NK-92 (cell line): ENCODE measurements around the gene ATXN1.

Experiments
- DNase-seq: peaks from one replicate; lab custom pipeline; 2025; ENCODE audit not compliant: unreplicated experiment; lab: John Stamatoyannopoulos, UW

ATXN1 gene

GRCh38 chr6:16512544-16513290, 248.5 kb downstream of the ATXN1 start:
- DNase-seq = no peak

- DNase-seq = no peak
Measured at GRCh38 chr6:16511723-16512489, 249.4 kb downstream of the ATXN1 start.

- DNase-seq = no peak
Measured at GRCh38 chr6:16511040-16511660, 250.1 kb downstream of the ATXN1 start.

- no peak for DNase-seq
Measured at GRCh38 chr6:16510245-16510644, 251.0 kb downstream of the ATXN1 start.

GRCh38 chr6:16508959-16509358, 252.3 kb downstream of the ATXN1 start:
- DNase-seq = no peak

- no peak for DNase-seq
Measured at GRCh38 chr6:16505711-16506357, 255.4 kb downstream of the ATXN1 start.

GRCh38 chr6:16504609-16505008, 256.7 kb downstream of the ATXN1 start:
- DNase-seq = no peak

- no peak for DNase-seq
Measured at GRCh38 chr6:16503970-16504415, 257.3 kb downstream of the ATXN1 start.

GRCh38 chr6:16503241-16503775, 258.0 kb downstream of the ATXN1 start:
- DNase-seq = no peak

- no peak for DNase-seq
Measured at GRCh38 chr6:16498957-16499356, 262.3 kb downstream of the ATXN1 start.

GRCh38 chr6:16498237-16498636, 263.0 kb downstream of the ATXN1 start:
- no peak for DNase-seq

- DNase-seq = no peak
Measured at GRCh38 chr6:16496991-16497801, 264.1 kb downstream of the ATXN1 start.

- no peak for DNase-seq
Measured at GRCh38 chr6:16496210-16496609, 265.1 kb downstream of the ATXN1 start.

- no peak for DNase-seq
Measured at GRCh38 chr6:16494793-16495192, 266.5 kb downstream of the ATXN1 start.

- no peak for DNase-seq
Measured at GRCh38 chr6:16493802-16494201, 267.5 kb downstream of the ATXN1 start.

GRCh38 chr6:16493112-16493511, 268.1 kb downstream of the ATXN1 start:
- DNase-seq = no peak

- no peak for DNase-seq
Measured at GRCh38 chr6:16491666-16492313, 269.5 kb downstream of the ATXN1 start.

GRCh38 chr6:16490616-16491015, 270.6 kb downstream of the ATXN1 start:
- DNase-seq = no peak

- no peak for DNase-seq
Measured at GRCh38 chr6:16488813-16489212, 272.4 kb downstream of the ATXN1 start.
